ENCODE data around the gene ASXL3.

ASXL3 gene

DNA sequence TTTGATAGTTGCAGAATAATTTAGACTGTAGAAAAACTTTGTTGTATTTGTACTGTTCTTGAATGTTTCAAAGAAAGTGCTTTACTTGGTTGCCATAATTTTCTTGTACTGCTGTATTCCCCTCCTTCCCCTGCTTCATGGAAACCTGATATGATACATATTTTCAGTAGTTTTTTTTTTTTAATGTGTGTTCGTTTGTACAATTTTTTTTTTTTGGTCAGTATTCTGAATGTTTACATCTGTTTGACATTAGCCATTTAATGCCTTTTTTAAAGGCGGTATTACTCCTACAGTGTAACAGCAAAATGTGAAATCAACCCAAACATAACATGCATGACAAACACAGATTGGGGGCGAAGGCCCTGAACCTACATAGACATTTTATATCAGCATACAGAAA lies 172.3 kb downstream of the ASXL3 start:
- no peaks in the 10 kb centered on the region for H3K9me3 ChIP-seq (ENCODE audit: control insufficient read depth, low read length)
- TF ChIP-seq, protein P1, sequence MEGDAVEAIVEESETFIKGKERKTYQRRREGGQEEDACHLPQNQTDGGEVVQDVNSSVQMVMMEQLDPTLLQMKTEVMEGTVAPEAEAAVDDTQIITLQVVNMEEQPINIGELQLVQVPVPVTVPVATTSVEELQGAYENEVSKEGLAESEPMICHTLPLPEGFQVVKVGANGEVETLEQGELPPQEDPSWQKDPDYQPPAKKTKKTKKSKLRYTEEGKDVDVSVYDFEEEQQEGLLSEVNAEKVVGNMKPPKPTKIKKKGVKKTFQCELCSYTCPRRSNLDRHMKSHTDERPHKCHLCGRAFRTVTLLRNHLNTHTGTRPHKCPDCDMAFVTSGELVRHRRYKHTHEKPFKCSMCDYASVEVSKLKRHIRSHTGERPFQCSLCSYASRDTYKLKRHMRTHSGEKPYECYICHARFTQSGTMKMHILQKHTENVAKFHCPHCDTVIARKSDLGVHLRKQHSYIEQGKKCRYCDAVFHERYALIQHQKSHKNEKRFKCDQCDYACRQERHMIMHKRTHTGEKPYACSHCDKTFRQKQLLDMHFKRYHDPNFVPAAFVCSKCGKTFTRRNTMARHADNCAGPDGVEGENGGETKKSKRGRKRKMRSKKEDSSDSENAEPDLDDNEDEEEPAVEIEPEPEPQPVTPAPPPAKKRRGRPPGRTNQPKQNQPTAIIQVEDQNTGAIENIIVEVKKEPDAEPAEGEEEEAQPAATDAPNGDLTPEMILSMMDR (IDR thresholded peaks at IDR 0.05): no peak
- no peak overlapping the region for H3K4me2 ChIP-seq (ENCODE audit: low read length)

DNA sequence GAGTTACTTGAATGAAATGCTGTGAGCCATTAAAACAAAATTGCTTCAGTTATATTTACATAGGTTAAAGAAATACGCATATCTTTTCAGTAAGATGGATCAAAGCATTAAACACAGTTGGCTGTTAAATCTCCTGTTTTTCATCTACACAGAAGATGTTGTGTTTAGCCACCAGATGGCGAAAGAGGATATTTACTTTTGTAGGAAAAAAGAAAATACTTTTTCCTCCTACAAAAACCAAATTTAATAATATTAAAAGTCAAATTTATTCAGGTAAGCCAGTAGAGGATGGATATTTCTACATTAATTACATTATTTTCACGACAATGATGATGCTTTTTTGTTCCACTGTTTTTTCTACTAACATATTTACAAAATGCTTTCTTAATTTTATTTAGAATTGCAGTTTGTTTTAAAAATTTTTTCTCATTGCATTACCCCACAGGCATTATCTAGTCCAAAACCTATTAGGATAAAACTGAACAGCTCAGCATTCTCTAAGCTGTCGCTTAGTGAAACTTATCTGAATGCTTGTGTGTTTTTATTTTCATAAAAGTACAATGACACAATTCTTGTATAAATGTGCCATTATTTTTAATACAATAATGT lies 173.7 kb downstream of the ASXL3 start:
- Histone ChIP-seq H3K9ac (no peak overlapping the region), H3K9me3 (ENCODE audit: control insufficient read depth, low read length) (no peaks in the 10 kb centered on the region), H3K4me1 (no peaks in the 10 kb centered on the region), H3K27ac (no peak overlapping the region), H3K36me3 (ENCODE audit: control insufficient read depth, insufficient read depth, low read length) (no peaks in the 10 kb centered on the region), H3K79me2 (no peaks in the 10 kb centered on the region), H2AFZ (no peak overlapping the region), H3K4me3 (ENCODE audit: low read depth, low read length) (no peak overlapping the region), H3K27me3 (ENCODE audit: control insufficient read depth, insufficient read depth, low read length) (no peaks in the 10 kb centered on the region), H3K4me2 (ENCODE audit: low read length) (no peak overlapping the region)
- TF ChIP-seq, protein P1 (IDR thresholded peaks at IDR 0.05): peak; percentile 8

More for the DNA sequence above, 172.3 kb downstream of the ASXL3 start:
- Histone ChIP-seq H3K79me2 (no peaks in the 10 kb centered on the region), H3K4me1 (no peaks in the 10 kb centered on the region), H3K27me3 (ENCODE audit: control insufficient read depth, insufficient read depth, low read length) (no peaks in the 10 kb centered on the region), H3K27ac (no peak overlapping the region), H3K9ac (no peak overlapping the region), H3K36me3 (ENCODE audit: control insufficient read depth, insufficient read depth, low read length) (no peaks in the 10 kb centered on the region), H2AFZ (no peak overlapping the region), H3K4me3 (ENCODE audit: low read depth, low read length) (no peak overlapping the region)

DNA sequence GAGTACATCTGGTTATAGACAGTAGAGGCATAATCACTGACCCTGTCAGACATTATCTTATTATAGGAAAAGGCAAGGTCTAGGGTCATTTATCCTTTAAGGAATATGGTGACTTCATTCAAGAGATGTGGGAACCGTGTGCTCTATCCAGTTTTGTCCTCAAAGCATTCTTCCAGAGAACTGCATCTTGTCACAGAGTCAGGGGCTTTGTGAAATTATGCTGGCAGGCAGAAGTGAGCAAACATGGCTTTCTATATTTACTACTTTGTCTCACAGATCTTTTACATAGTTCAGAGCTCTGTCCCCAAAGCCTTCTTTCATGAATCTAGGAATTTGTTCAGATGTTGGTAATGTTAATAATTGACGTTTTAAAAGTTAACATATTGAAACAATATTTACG lies 177.4 kb downstream of the ASXL3 start:
- no peaks in the 10 kb centered on the region for H3K36me3 ChIP-seq (ENCODE audit: control insufficient read depth, insufficient read depth, low read length)
- no peak overlapping the region for H3K4me3 ChIP-seq (ENCODE audit: low read depth, low read length)
- no peaks in the 10 kb centered on the region for H3K27me3 ChIP-seq (ENCODE audit: control insufficient read depth, insufficient read depth, low read length)
- H3K4me1 ChIP-seq: no peaks in the 10 kb centered on the region
- no peak overlapping the region for H2AFZ ChIP-seq
- no peak overlapping the region for H3K9ac ChIP-seq
- H3K9me3 ChIP-seq (ENCODE audit: control insufficient read depth, low read length): no peaks in the 10 kb centered on the region
- TF ChIP-seq, protein P1 (IDR thresholded peaks at IDR 0.05): no peak
- H3K4me2 ChIP-seq (ENCODE audit: low read length): no peak overlapping the region
- no peaks in the 10 kb centered on the region for H3K79me2 ChIP-seq
- no peak overlapping the region for H3K27ac ChIP-seq

DNA sequence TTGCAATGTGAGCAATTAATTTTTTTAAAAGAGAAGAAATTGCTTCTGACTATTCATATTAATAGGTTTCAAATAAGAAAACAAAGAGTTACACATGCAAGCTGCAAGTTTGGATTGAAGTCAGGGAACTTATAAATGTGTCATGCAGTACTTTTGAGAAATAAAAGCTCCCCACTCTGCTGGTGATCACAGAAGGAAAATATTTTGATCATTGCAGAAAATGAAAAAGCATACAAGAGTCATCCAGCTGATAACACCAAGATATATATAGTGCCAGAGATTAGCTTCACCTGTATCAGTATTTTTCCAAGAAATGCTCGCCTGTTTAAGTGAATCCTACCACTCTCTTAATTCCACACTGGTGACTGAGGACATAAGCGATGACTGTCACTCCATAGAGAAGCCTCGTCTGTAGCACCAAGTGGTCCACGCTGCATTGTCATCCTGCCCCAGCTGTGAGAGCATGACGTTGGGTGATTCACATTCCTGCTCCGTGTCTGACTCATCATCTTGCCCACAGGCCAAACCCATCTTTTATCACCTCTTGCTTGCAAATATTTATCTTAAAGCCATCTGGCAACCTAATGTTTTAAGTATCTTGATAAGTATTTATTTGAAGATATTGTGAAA lies 178.0 kb downstream of the ASXL3 start:
- H2AFZ ChIP-seq: no peak overlapping the region

More for the DNA sequence above, 178.0 kb downstream of the ASXL3 start:
- H3K9ac ChIP-seq: no peak overlapping the region
- H3K4me3 ChIP-seq (ENCODE audit: low read depth, low read length): no peak overlapping the region
- no peak overlapping the region for H3K4me2 ChIP-seq (ENCODE audit: low read length)
- no peak overlapping the region for H3K27ac ChIP-seq
- H3K9me3 ChIP-seq (ENCODE audit: control insufficient read depth, low read length): no peaks in the 10 kb centered on the region
- H3K4me1 ChIP-seq: no peaks in the 10 kb centered on the region
- no peaks in the 10 kb centered on the region for H3K79me2 ChIP-seq
- no peaks in the 10 kb centered on the region for H3K27me3 ChIP-seq (ENCODE audit: control insufficient read depth, insufficient read depth, low read length)
- TF ChIP-seq, protein P1 (IDR thresholded peaks at IDR 0.05): no peak
- no peaks in the 10 kb centered on the region for H3K36me3 ChIP-seq (ENCODE audit: control insufficient read depth, insufficient read depth, low read length)
